Right lobe of liver (tissue), 6 donors: Measurements from ENCODE around the gene CIAO1. TPM values are rescaled to one million over a fixed set of nuclear protein-coding genes. Genes with fewer than 3 reads are reported as not detected.

ENCODE experiments used
- ATAC-seq, 4 donors: fragments of 200-7000 bp; cut with Tn5 transposase; one replicate each; pipeline ENCODE4 v1.9.1; 2020; ENCODE audit warnings: mild to moderate bottlenecking in 4 of 4, moderate library complexity in 4 of 4
- DNase-seq, 3 donors: peaks; one replicate each; pipeline ENCODE4 v3.0.0-alpha.2; 2020
- H3K27ac ChIP-seq, 3 donors: fragments of 200-600 bp; one replicate each; pipeline ENCODE4 v1.8.0; 2022
- H3K27me3 ChIP-seq, 2 donors: fragments of 200-600 bp; one replicate each; pipeline ENCODE4 v1.8.0; 2022
- H3K36me3 ChIP-seq, 4 donors: fragments of 200-600 bp; sonication (generic) in 1 of 4; one replicate each; pipeline versions ENCODE4 v1.5.1 to v1.8.0; 2017 to 2022; ENCODE audit warnings: control low read depth in 1 of 4
- H3K4me1 ChIP-seq, 4 donors: fragments of 200-600 bp; sonication (generic) in 1 of 4; one replicate each; pipeline versions ENCODE4 v1.5.1 to v1.8.0; 2017 to 2022; ENCODE audit warnings: control low read depth in 1 of 4
- H3K4me3 ChIP-seq, 3 donors: fragments of 200-600 bp; one replicate each; pipeline ENCODE4 v1.8.0; 2022
- H3K9me3 ChIP-seq, 4 donors: fragments of 200-600 bp; sonication (generic) in 1 of 4; one replicate each; pipeline versions ENCODE4 v1.5.1 to v1.8.0; 2017 to 2022; ENCODE audit warnings: control low read depth in 1 of 4
- CTCF ChIP-seq, 4 donors: fragments of 200-600 bp in 3 of 4; fragments of 450-650 bp in 1 of 4; IDR thresholded peaks; one replicate each; pipeline versions ENCODE4 v1.5.1 to v1.8.0; 2016 to 2022; ENCODE audit warnings: antibody characterized with exemption in 4 of 4, mild to moderate bottlenecking in 2 of 4
- POLR2A ChIP-seq: fragments of 450-650 bp; IDR thresholded peaks from one replicate; pipeline ENCODE4 v1.6.1; 2017; ENCODE audit warnings: antibody characterized with exemption, mild to moderate bottlenecking
- WGBS: methylation state at CpG from one replicate; pipeline ENCODE4 v1.1.6; 2018; ENCODE audit warnings: low coverage, low lambda C conversion rate; ENCODE audit not compliant: insufficient coverage; ENCODE audit errors: missing lambda C conversion rate; 5-methylcytosine and 5-hydroxymethylcytosine counted together
- intact Hi-C, 2 donors: fragments of 100-400 bp; cut with DNase I; formaldehyde crosslinking; loops; one replicate each; pipeline versions ENCODE4 v1.11.2 to v1.14.1; 2022
- total RNA-seq, 6 experiments: library from RNA; depleted of rRNA in 2 of 6; stranded (reverse); fragments of >200 nt in 2 of 6; fragmentation: NEBNext Ultra II Directional in 3 of 6; extraction: Animal tissue kit (Norgen Biotek cat#: 25700) in 3 of 6; gene quantifications; one replicate each; pipeline versions ENCODE4 v1.1.0 to v1.2.4, GENCODE V29; 2016 to 2023
- donor health status: DM: no; HTN: yes; CAD: no.
- donor health status: DM: no; HTN: no; CAD: no.
- donor health status: DM: no; HTN: no; CAD: no.
- donor health status: DM: no; HTN: yes; CAD: no.
- donor health status: DM: no; HTN: yes; CAD: no.

Gene CIAO1
- total RNA-seq, 6 experiments from 2014 or later = 39.8 to 80.3 (median 45.0) TPM

GRCh38 chr2:96308248-96308647 is 42.2 kb downstream of the CIAO1 start:
- TF ChIP-seq CTCF (IDR thresholded peaks at IDR 0.05) = no peak
- no peak for TF ChIP-seq POLR2A
- DNase-seq = no peak
- 85% methylated on average over 3 of the region's 5 CpGs for WGBS
- Histone ChIP-seq H3K9me3 (no peaks in the 10 kb centered on the region), H3K27ac (no peak overlapping the region), H3K4me3 (no peak overlapping the region), H3K4me1 (peaks cover 0 to 17% (median 5%) of the 10 kb centered on the region in 4 donors), H3K27me3 (no peaks in the 10 kb centered on the region), H3K36me3 (peaks cover 0 to 10% (median 0%) of the 10 kb centered on the region in 4 donors)
- intact Hi-C loops = no loop called here
- ATAC-seq = no peak

GRCh38 chr2:96315005-96315399 is 49.0 kb downstream of the CIAO1 start:
- ATAC-seq (no peak), DNase-seq (no peak)
- H3K4me1 ChIP-seq = no peaks in the 10 kb centered on the region
- TF ChIP-seq CTCF (IDR thresholded peaks at IDR 0.05) (no peak), POLR2A (no peak)
- H3K36me3 ChIP-seq = no peaks in the 10 kb centered on the region
- 38% methylated on average over 3 of the region's 3 CpGs for WGBS
- H3K27ac ChIP-seq = no peak overlapping the region
- H3K4me3 ChIP-seq = no peak overlapping the region
- H3K9me3 ChIP-seq = no peaks in the 10 kb centered on the region
- no peaks in the 10 kb centered on the region for H3K27me3 ChIP-seq
- intact Hi-C loops = no loop called here

- intact Hi-C loops = no loop called here
- 41% methylated on average over 4 of the region's 7 CpGs for WGBS
- no peaks in the 10 kb centered on the region for H3K27me3 ChIP-seq
- H3K9me3 ChIP-seq = no peaks in the 10 kb centered on the region
- TF ChIP-seq POLR2A = no peak
- no peaks in the 10 kb centered on the region for H3K4me1 ChIP-seq
- no peak overlapping the region for H3K27ac ChIP-seq
- no peak overlapping the region for H3K4me3 ChIP-seq
- DNase-seq (no peak), ATAC-seq (no peak)
- no peaks in the 10 kb centered on the region for H3K36me3 ChIP-seq
These were observed 49.5 kb downstream of the CIAO1 start for GRCh38 chr2:96315400-96316071.

- H3K9me3 ChIP-seq = no peaks in the 10 kb centered on the region
- no peak for ATAC-seq
- no peak overlapping the region for H3K27ac ChIP-seq
- peaks cover 0 to 10% (median 0%) of the 10 kb centered on the region in 4 donors for H3K4me1 ChIP-seq
- no peaks in the 10 kb centered on the region for H3K36me3 ChIP-seq
- TF ChIP-seq POLR2A = no peak
- no peak for TF ChIP-seq CTCF (IDR thresholded peaks at IDR 0.05)
- intact Hi-C loops = no loop called here
- DNase-seq = no peak
- H3K4me3 ChIP-seq = no peak overlapping the region
- H3K27me3 ChIP-seq = no peaks in the 10 kb centered on the region
These were observed 51.0 kb downstream of the CIAO1 start for GRCh38 chr2:96316999-96317398.

DNA sequence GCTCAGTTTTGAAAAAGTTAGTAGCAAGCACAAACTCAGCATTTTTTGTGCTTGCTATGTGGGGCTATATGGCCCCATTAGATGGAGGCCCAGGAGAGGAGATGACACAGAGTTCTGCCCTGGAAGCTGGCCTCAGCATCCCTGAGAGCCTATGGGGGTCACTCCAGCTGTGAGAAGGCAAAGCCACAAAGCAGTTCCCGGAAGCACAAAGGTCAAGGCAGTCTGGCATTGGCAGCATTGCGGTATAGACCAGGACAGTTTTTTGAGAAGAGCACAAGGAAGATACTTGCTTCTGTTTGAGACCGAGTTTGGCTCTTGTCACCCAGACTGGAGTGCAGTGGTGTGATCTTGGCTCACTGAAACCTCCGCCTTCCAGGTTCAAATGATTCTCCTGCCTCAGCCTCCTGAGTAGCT is 51.6 kb downstream of the CIAO1 start:
- intact Hi-C loops = no loop called here
- Histone ChIP-seq H3K27ac (no peak overlapping the region), H3K27me3 (no peaks in the 10 kb centered on the region), H3K9me3 (no peaks in the 10 kb centered on the region), H3K4me3 (no peak overlapping the region), H3K4me1 (peaks cover 0 to 10% (median 0%) of the 10 kb centered on the region in 4 donors), H3K36me3 (no peaks in the 10 kb centered on the region)
- no peak for TF ChIP-seq POLR2A
- TF ChIP-seq CTCF (IDR thresholded peaks at IDR 0.05) = no peak
- WGBS = 80% methylated on average over 2 of the region's 4 CpGs
- DNase-seq (no peak), ATAC-seq (no peak)
